Nephron (organoid): Measurements from ENCODE around the gene DENND1A.

Experiments used
- H3K27ac Mint-ChIP-seq, 3 experiments: 2 replicates each; pipeline ENCODE4 v1.8.0; 2020; ENCODE audit warnings: mixed read lengths in 3 of 3, mild to moderate bottlenecking in 2 of 3, moderate library complexity in 1 of 3
- H3K27me3 Mint-ChIP-seq: 2 replicates; pipeline ENCODE4 v1.8.0; 2021; ENCODE audit warnings: low read depth, mild to moderate bottlenecking, moderate library complexity, mixed read lengths
- H3K36me3 Mint-ChIP-seq: 2 replicates; pipeline ENCODE4 v1.8.0; 2020; ENCODE audit warnings: low read depth, mixed read lengths
- H3K4me1 Mint-ChIP-seq: 2 replicates; pipeline ENCODE4 v1.8.0; 2020; ENCODE audit warnings: mixed read lengths
- H3K4me3 Mint-ChIP-seq, 3 experiments: 2 replicates each; pipeline ENCODE4 v1.8.0; 2020; ENCODE audit warnings: mild to moderate bottlenecking in 3 of 3, mixed read lengths in 3 of 3, moderate library complexity in 2 of 3
- H3K9me3 Mint-ChIP-seq: 2 replicates; pipeline ENCODE4 v1.8.0; 2020; ENCODE audit warnings: mixed read lengths
- TF ChIP-seq, protein P1 (sequence below), 3 experiments: fragments of 200-600 bp; sonication (generic); IDR thresholded peaks; one replicate each; pipeline ENCODE4 v1.5.0; 2021; ENCODE audit warnings: antibody characterized with exemption in 3 of 3; ENCODE audit not compliant: unreplicated experiment in 3 of 3

The DENND1A gene

DNA sequence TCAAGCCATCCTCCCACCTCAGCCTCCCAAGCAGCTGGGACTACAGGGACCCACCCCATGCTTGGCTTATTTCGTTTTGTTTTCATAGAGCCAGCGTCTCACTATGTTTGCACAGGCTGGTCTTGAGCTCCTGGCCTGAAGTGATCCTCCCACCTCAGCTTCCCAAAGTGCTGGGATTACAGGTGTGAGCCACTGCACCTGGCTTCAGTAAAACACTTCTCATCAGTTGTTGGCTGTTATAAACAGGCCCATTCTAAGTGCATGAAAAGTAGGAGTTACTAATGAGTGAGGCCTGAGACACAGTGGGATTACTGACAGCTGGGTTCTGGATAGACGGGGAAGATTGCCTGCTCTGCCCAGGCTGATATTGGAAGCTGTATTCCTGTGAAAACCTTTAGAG, 570.4 kb downstream of the DENND1A start:
- H3K4me3 Mint-ChIP-seq: peak overlapping the region in 2 of 3 experiments; percentile 6 to 51
- H3K36me3 Mint-ChIP-seq: no peaks in the 10 kb centered on the region
- H3K9me3 Mint-ChIP-seq: no peaks in the 10 kb centered on the region
- peaks cover 43% of the 10 kb centered on the region for H3K4me1 Mint-ChIP-seq
- peak overlapping the region; percentile 37 to 97 (median 91) for H3K27ac Mint-ChIP-seq
- peaks cover 8% of the 10 kb centered on the region for H3K27me3 Mint-ChIP-seq
- TF ChIP-seq, protein P1, sequence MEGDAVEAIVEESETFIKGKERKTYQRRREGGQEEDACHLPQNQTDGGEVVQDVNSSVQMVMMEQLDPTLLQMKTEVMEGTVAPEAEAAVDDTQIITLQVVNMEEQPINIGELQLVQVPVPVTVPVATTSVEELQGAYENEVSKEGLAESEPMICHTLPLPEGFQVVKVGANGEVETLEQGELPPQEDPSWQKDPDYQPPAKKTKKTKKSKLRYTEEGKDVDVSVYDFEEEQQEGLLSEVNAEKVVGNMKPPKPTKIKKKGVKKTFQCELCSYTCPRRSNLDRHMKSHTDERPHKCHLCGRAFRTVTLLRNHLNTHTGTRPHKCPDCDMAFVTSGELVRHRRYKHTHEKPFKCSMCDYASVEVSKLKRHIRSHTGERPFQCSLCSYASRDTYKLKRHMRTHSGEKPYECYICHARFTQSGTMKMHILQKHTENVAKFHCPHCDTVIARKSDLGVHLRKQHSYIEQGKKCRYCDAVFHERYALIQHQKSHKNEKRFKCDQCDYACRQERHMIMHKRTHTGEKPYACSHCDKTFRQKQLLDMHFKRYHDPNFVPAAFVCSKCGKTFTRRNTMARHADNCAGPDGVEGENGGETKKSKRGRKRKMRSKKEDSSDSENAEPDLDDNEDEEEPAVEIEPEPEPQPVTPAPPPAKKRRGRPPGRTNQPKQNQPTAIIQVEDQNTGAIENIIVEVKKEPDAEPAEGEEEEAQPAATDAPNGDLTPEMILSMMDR (IDR thresholded peaks at IDR 0.05; ENCODE audit: unreplicated experiment in 3 of 3): no peak

DNA sequence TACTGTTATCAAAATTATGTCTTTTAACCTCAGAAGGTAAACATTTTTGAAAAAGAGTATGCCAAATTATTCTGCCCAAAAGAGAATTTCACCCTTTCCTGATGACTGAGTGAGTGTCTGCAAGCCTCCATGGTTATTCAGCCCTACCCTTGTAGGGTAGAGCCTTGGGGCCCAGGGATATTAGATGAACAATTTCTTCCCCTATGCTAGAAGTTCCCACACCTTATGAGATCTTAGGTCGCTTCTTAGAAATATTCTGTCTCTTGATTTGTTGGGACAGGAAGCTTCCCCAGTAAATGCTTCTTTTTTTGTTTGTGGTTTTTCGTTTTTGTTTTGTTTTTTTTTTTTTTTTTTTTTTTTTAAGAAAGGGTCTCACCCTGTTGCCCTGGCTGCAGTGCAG, 570.8 kb downstream of the DENND1A start:
- H3K9me3 Mint-ChIP-seq: no peaks in the 10 kb centered on the region
- H3K4me3 Mint-ChIP-seq: peak overlapping the region in 2 of 3 experiments; percentile 30 to 59
- peaks cover 8% of the 10 kb centered on the region for H3K27me3 Mint-ChIP-seq
- H3K27ac Mint-ChIP-seq: peak overlapping the region in 2 of 3 experiments; percentile 66 to 97
- H3K4me1 Mint-ChIP-seq: peaks cover 40% of the 10 kb centered on the region
- no peaks in the 10 kb centered on the region for H3K36me3 Mint-ChIP-seq
- TF ChIP-seq, protein P1 (IDR thresholded peaks at IDR 0.05; ENCODE audit: unreplicated experiment in 3 of 3): no peak

DNA sequence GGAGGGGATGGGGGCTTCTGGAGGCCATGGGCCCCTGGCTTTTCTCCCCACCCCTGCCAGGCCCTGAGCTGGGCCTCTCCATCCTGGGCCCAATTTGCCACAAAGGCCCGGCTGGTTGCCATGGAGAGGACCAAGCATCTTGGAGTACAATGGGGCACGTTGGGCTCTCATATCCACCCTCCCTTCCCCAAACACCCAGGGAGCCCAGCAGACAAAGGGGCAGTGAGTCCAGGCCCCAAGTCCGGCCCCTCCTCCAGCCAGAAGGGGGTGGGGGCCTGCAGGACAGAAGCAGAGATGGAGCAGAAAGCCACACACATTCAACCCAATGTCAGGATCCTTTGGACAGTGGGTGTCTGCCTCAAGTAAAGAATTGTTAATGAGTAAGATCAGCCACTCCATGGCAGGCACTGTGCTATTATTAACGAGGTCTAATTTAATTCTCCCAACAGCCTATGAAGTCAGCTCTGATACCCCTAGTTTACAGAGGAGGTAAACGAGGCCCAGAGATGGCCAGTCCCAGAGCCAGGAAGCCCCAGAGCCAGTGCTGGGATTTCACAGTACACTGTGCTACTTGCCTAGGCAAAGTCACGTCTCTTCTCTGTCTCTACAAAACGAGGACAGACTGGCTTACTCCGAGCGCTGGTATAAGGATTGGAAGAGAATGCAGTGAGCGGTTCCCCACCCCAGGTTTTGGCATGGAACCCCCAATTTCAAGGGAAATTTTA, 571.6 kb downstream of the DENND1A start:
- TF ChIP-seq, protein P1 (IDR thresholded peaks at IDR 0.05; ENCODE audit: unreplicated experiment in 3 of 3): no peak
- H3K27ac Mint-ChIP-seq: peak overlapping the region; percentile 66 to 97 (median 77)
- no peaks in the 10 kb centered on the region for H3K36me3 Mint-ChIP-seq
- H3K9me3 Mint-ChIP-seq: no peaks in the 10 kb centered on the region
- peak overlapping the region in 2 of 3 experiments; percentile 40 to 59 for H3K4me3 Mint-ChIP-seq
- peaks cover 34% of the 10 kb centered on the region for H3K4me1 Mint-ChIP-seq
- H3K27me3 Mint-ChIP-seq: peaks cover 8% of the 10 kb centered on the region

DNA sequence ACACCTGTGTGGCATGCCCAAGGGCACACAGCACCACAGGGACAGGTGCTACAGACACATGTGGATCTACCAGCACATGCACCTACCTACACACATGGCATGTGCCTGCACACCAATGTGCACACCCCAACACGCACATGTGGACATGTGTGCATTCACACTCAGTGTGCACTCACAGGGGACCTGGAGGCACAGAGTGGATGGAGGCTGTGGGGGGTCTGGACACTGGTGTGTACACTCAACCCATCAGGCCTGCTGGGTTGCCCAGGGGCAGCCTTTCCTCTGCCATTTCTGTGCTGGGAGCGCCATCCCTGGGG, 572.2 kb downstream of the DENND1A start:
- no peaks in the 10 kb centered on the region for H3K36me3 Mint-ChIP-seq
- H3K27me3 Mint-ChIP-seq: peaks cover 10% of the 10 kb centered on the region
- H3K27ac Mint-ChIP-seq: peak overlapping the region in 1 of 3 experiments; percentile 64
- no peaks in the 10 kb centered on the region for H3K9me3 Mint-ChIP-seq
- TF ChIP-seq, protein P1 (IDR thresholded peaks at IDR 0.05; ENCODE audit: unreplicated experiment in 3 of 3): no peak
- peak overlapping the region; percentile 47 to 64 (median 52) for H3K4me3 Mint-ChIP-seq
- peaks cover 34% of the 10 kb centered on the region for H3K4me1 Mint-ChIP-seq

DNA sequence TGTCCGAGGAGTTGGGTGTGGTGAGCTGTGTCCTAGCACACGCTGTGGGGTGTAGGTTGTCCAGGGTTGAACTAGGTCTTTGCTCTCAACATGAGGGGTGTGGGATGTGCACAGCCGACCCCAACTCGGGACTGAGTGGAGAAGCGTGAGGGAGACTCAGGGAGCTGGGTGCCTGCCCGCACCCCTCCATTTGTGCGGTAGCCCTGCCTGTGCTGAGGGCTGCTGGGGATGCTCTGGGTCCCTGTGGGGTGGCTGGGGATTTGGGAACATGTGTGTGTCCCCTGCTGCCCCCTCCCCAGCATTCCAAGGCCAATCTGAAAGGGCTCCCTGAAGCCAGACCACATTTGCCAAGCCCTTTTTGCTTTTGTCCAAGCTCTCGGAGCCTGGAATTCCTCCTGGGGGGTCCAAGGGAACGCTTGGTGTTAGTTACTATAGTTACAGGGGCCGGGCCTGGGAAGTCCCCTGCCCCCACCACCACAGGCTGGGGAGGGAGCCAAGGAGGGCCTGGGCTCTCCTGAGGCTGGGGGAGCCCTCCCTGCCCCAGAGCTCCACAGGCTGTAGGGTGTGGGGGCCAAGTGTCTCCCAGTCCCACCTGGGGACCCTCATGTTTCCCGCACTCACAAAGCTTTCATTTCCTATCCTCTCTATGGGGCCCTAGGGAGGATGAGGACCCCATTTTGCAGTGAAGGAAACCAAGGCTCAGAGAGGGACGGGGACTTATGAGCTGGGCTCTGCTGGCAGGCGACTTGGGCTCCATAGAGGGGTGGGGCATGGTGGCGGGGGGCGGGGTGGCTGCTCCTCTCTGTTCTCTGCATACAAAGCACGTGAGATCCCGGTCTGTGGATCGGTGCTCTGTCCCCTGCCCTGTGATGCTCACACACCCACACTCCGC, 572.8 kb downstream of the DENND1A start:
- TF ChIP-seq, protein P1 (IDR thresholded peaks at IDR 0.05; ENCODE audit: unreplicated experiment in 3 of 3): no peak
- Mint-ChIP-seq H3K27ac (peak overlapping the region in 2 of 3 experiments; percentile 58 to 80), H3K27me3 (peaks cover 14% of the 10 kb centered on the region), H3K36me3 (no peaks in the 10 kb centered on the region), H3K4me3 (peak overlapping the region; percentile 79 to 84 (median 80)), H3K4me1 (peaks cover 34% of the 10 kb centered on the region), H3K9me3 (no peaks in the 10 kb centered on the region)
